Sigmoid colon (tissue), 7 donors: Measurements from ENCODE around the gene POU2F3. TPM values are rescaled to one million over a fixed set of nuclear protein-coding genes. Genes with fewer than 3 reads are reported as not detected.

Experiments used
- DNase-seq: peaks from one replicate; pipeline ENCODE4 v3.0.0-alpha.2; 2019
- H3K27ac ChIP-seq, 4 donors: fragments of 200-600 bp; sonication (generic); one replicate each; pipeline ENCODE4 v1.5.1; 2016 to 2019; ENCODE audit warnings: mild to moderate bottlenecking in 1 of 4
- H3K27me3 ChIP-seq, 3 donors: fragments of 200-600 bp; sonication (generic); one replicate each; pipeline ENCODE4 v1.5.1; 2019; ENCODE audit warnings: mild to moderate bottlenecking in 1 of 3
- H3K36me3 ChIP-seq, 4 donors: fragments of 200-600 bp; sonication (generic); one replicate each; pipeline ENCODE4 v1.5.1; 2016 to 2019
- H3K4me1 ChIP-seq, 4 donors: fragments of 200-600 bp; sonication (generic); one replicate each; pipeline ENCODE4 v1.5.1; 2017 to 2019
- H3K4me3 ChIP-seq, 4 donors: fragments of 200-600 bp; sonication (generic); one replicate each; pipeline ENCODE4 v1.5.1; 2017 to 2019; ENCODE audit warnings: mild to moderate bottlenecking in 2 of 4, moderate library complexity in 1 of 4
- H3K9me3 ChIP-seq, 4 donors: fragments of 200-600 bp in 3 of 4; sonication (generic) in 3 of 4; one replicate each; pipeline versions ENCODE4 v1.5.1 to v1.6.1; 2013 to 2019
- EP300 ChIP-seq, 4 donors: sonication (generic); formaldehyde crosslinking; IDR thresholded peaks; one replicate each; pipeline ENCODE4 v1.6.1; 2017; ENCODE audit warnings: antibody characterized with exemption in 4 of 4
- POLR2A ChIP-seq, 2 donors: fragments of 450-650 bp; IDR thresholded peaks; one replicate each; pipeline ENCODE4 v1.6.1; 2016; ENCODE audit warnings: antibody characterized with exemption in 2 of 2, mild to moderate bottlenecking in 2 of 2, moderate library complexity in 2 of 2
- POLR2AphosphoS5 ChIP-seq, 4 donors: sonication (generic); formaldehyde crosslinking; IDR thresholded peaks; one replicate each; pipeline ENCODE4 v1.6.1; 2017; ENCODE audit warnings: antibody characterized with exemption in 4 of 4
- whole genome bisulfite sequencing, 2 donors: extraction: QIAGEN DNeasy Blood & Tissue Kit; methylation state at CpG; one replicate each; pipeline ENCODE4 v1.1.7; 2013; 5-methylcytosine and 5-hydroxymethylcytosine counted together
- intact Hi-C: fragments of 100-400 bp; cut with DNase I; formaldehyde crosslinking; loops from one replicate; pipeline ENCODE4 v1.15.1; 2023
- polyA plus RNA-seq, 3 donors: library from polyadenylated mRNA; stranded (reverse); fragments of 200-250 nt; gene quantifications; one replicate each; pipeline ENCODE4 v1.2.3, GENCODE V29; 2013
- total RNA-seq, 4 donors: library from RNA; depleted of rRNA; stranded (reverse); fragments of >200 nt; gene quantifications; one replicate each; pipeline ENCODE4 v1.1.0, GENCODE V29; 2016
- TF ChIP-seq, protein P1 (sequence below), 4 experiments: fragments of 450-650 bp in 3 of 4; fragments of 200-600 bp in 1 of 4; IDR thresholded peaks; one replicate each; pipeline ENCODE4 v1.5.1; 2016 to 2019; ENCODE audit warnings: antibody characterized with exemption in 4 of 4, mild to moderate bottlenecking in 3 of 4, moderate library complexity in 2 of 4
- donor health status: healthy with polysubstance abuse.
- donor health status: Bipolar disorder and iron deficiency.
- donor health status: healthy.

POU2F3 gene
- total and polyA plus RNA-seq, 7 donors, result 0.92 to 1.8 (median 1.3) TPM; not detected in 4

DNA sequence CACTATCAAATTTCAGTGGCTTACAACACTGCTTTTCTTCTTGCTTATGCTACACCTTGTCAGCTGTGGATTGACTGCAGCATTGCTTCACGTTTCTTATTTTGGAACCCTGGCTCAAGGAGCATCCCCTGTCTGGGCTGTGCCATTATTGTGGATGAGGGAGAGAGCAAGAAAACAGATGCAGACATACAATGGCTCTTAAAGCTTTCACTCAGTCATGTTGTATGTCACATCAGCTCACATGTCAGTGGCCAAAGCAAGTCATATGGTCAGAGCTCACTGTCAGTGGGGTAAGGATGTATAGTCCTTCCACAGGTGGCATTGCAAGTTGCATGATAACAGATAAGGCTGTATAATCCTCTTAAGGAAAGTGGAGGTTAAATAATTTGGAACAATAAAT lies 106.3 kb downstream of the POU2F3 start:
- no peak overlapping the region for H3K4me3 ChIP-seq
- H3K9me3 ChIP-seq, result no peaks in the 10 kb centered on the region
- TF ChIP-seq, protein P1, sequence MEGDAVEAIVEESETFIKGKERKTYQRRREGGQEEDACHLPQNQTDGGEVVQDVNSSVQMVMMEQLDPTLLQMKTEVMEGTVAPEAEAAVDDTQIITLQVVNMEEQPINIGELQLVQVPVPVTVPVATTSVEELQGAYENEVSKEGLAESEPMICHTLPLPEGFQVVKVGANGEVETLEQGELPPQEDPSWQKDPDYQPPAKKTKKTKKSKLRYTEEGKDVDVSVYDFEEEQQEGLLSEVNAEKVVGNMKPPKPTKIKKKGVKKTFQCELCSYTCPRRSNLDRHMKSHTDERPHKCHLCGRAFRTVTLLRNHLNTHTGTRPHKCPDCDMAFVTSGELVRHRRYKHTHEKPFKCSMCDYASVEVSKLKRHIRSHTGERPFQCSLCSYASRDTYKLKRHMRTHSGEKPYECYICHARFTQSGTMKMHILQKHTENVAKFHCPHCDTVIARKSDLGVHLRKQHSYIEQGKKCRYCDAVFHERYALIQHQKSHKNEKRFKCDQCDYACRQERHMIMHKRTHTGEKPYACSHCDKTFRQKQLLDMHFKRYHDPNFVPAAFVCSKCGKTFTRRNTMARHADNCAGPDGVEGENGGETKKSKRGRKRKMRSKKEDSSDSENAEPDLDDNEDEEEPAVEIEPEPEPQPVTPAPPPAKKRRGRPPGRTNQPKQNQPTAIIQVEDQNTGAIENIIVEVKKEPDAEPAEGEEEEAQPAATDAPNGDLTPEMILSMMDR (IDR thresholded peaks at IDR 0.05), result no peak
- no peak for TF ChIP-seq POLR2A (IDR thresholded peaks at IDR 0.05)
- TF ChIP-seq POLR2AphosphoS5 (IDR thresholded peaks at IDR 0.05), result no peak
- no peak for TF ChIP-seq EP300 (IDR thresholded peaks at IDR 0.05)
- H3K27me3 ChIP-seq, result no peaks in the 10 kb centered on the region
- no peak for DNase-seq
- intact Hi-C loops, result no loop called here
- H3K27ac ChIP-seq, result peak overlapping the region in 3 of 4 donors; percentile 27 to 69 (median 69)
- 48 to 70% methylated on average over 1 of the region's 1 CpG for WGBS, 2 donors
- peaks cover 0 to 86% (median 72%) of the 10 kb centered on the region in 4 donors for H3K4me1 ChIP-seq
- no peaks in the 10 kb centered on the region for H3K36me3 ChIP-seq

DNA sequence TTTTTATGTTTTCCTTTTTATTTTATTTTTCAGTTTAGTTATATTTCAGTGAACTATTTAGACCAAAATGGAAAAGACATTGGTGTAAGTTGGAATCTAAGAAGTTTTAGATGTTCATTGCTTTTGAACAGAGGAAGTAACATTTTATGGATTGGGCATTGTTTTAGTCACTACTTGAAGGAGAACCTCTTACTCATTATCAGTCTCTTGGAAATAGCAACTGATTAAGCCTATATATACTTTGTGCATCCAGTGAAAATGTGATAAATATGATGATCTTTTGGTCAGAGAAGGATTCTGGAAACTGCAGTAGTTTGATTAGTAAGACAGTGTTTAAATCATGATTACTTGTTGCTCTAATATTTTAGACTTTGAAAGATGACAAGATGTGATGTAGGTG lies 110.7 kb downstream of the POU2F3 start:
- no peaks in the 10 kb centered on the region for H3K9me3 ChIP-seq

DNA sequence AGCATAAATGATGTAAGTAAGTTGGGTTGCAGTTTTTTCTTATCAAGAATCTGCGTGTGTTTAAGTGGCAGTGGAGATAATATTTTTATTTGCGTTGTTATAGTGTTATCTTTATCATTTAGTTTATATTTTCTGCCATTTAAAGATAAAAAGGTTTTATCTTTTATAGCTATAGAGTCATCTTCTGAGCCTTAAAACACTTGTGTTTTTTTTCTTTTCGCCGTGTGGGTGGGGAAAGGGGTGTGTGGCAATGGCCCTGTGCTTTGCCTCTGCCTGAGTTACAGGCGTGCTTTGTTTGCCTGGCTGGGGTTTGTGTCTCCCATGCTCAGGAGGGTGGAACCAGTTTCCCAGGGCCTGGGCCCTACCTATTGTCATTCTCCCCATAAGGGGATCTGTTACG lies 112.5 kb downstream of the POU2F3 start:
- no peaks in the 10 kb centered on the region for H3K36me3 ChIP-seq
- no peak for TF ChIP-seq POLR2A (IDR thresholded peaks at IDR 0.05)
- TF ChIP-seq POLR2AphosphoS5 (IDR thresholded peaks at IDR 0.05), result no peak
- TF ChIP-seq EP300 (IDR thresholded peaks at IDR 0.05), result no peak
- TF ChIP-seq, protein P1 (IDR thresholded peaks at IDR 0.05), result no peak
- H3K4me1 ChIP-seq, result peaks cover 0 to 42% (median 35%) of the 10 kb centered on the region in 4 donors
- intact Hi-C loops, result no loop called here
- no peak overlapping the region for H3K27ac ChIP-seq
- H3K27me3 ChIP-seq, result no peaks in the 10 kb centered on the region
- DNase-seq, result no peak
- no peaks in the 10 kb centered on the region for H3K9me3 ChIP-seq
- H3K4me3 ChIP-seq, result no peak overlapping the region
- WGBS, 2 donors, result 20 to 66% methylated on average over 6 of the region's 6 CpGs

More for the DNA sequence above, 110.7 kb downstream of the POU2F3 start:
- intact Hi-C loops, result no loop called here
- Histone ChIP-seq H3K4me3 (no peak overlapping the region), H3K27me3 (no peaks in the 10 kb centered on the region), H3K27ac (no peak overlapping the region), H3K36me3 (no peaks in the 10 kb centered on the region), H3K4me1 (peaks cover 0 to 57% (median 44%) of the 10 kb centered on the region in 4 donors)
- no peak for DNase-seq
- no peak for TF ChIP-seq EP300 (IDR thresholded peaks at IDR 0.05)
- no peak for TF ChIP-seq POLR2AphosphoS5 (IDR thresholded peaks at IDR 0.05)
- TF ChIP-seq, protein P1 (IDR thresholded peaks at IDR 0.05), result no peak
- TF ChIP-seq POLR2A (IDR thresholded peaks at IDR 0.05), result no peak

DNA sequence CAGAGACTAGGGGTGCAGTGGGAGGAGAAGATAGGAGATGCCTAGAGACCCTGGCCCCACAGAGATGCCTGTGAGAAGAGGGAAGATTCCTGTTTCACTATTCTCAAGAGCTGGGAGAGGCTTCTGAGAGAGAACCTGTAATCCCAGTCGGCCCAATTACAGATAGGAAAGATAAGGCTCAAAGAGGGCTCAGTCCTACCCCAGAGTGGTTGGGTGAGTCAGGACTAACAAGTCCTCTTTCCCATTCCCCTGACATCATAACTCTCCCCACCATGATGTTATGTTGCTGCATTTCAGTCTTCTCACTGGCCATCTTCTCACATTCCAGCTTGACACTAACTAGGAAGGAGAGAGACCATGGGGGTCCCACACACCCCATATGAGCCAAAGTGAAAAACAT lies 114.1 kb downstream of the POU2F3 start:
- H3K4me3 ChIP-seq, result no peak overlapping the region
- H3K27me3 ChIP-seq, result no peaks in the 10 kb centered on the region
- H3K9me3 ChIP-seq, result no peaks in the 10 kb centered on the region
- TF ChIP-seq, protein P1 (IDR thresholded peaks at IDR 0.05), result no peak
- TF ChIP-seq POLR2AphosphoS5 (IDR thresholded peaks at IDR 0.05), result no peak
- TF ChIP-seq POLR2A (IDR thresholded peaks at IDR 0.05), result no peak
- no peak for TF ChIP-seq EP300 (IDR thresholded peaks at IDR 0.05)
- no peaks in the 10 kb centered on the region for H3K36me3 ChIP-seq
- H3K27ac ChIP-seq, result no peak overlapping the region
- DNase-seq, result no peak
- 33 to 72% methylated on average over 1 of the region's 1 CpG for WGBS, 2 donors
- peaks cover 0 to 31% (median 23%) of the 10 kb centered on the region in 4 donors for H3K4me1 ChIP-seq
- intact Hi-C loops, result no loop called here

DNA sequence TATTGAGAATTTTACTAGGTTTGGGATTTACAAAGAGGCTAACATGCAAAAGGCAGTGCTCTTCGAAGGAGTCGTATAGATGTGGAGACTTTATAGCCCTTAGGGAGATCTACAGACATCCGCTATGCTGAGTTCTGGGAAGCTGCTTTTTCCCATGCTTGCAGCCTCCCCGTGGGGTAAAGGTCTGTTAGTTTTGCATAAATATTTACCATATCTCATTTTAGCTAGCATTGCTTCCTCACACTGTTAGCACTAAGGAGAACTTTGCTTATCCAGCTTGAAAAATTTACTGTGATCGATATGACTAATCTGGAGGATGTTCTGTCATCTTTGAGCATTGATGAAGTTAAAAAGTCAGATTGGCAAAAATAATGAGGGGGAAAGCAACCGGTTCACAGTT lies 114.8 kb downstream of the POU2F3 start:
- Histone ChIP-seq H3K27me3 (no peaks in the 10 kb centered on the region), H3K36me3 (no peaks in the 10 kb centered on the region), H3K9me3 (no peaks in the 10 kb centered on the region), H3K4me3 (no peak overlapping the region), H3K27ac (no peak overlapping the region), H3K4me1 (peaks cover 0 to 24% (median 16%) of the 10 kb centered on the region in 4 donors)
- no peak for DNase-seq
- WGBS, 2 donors, result 22 to 62% methylated on average over 6 of the region's 6 CpGs
- no peak for TF ChIP-seq POLR2A (IDR thresholded peaks at IDR 0.05)
- no peak for TF ChIP-seq POLR2AphosphoS5 (IDR thresholded peaks at IDR 0.05)
- TF ChIP-seq, protein P1 (IDR thresholded peaks at IDR 0.05), result no peak
- TF ChIP-seq EP300 (IDR thresholded peaks at IDR 0.05), result no peak
- intact Hi-C loops, result loop anchor here (5.0 kb wide), 1 partner anchor 43 kb away; no protein-coding TSS in a partner anchor
